GM12892 (cell line): ENCODE measurements around the gene ARHGEF2.

Source experiments
- POLR2AphosphoS5 ChIP-seq: IDR thresholded peaks from 2 replicates; pipeline ENCODE4 v1.6.1; 2011; ENCODE audit warnings: low read depth, low read length, control low read depth
- TAF1 ChIP-seq: IDR thresholded peaks from 2 replicates; pipeline ENCODE4 v1.6.1; 2011; ENCODE audit warnings: low read depth, mild to moderate bottlenecking, control low read depth, low read length, borderline replicate concordance

- TF ChIP-seq TAF1 (no peak), POLR2AphosphoS5 (no peak)
These were observed 23.7 kb downstream of the ARHGEF2 start for GRCh38 chr1:155954645-155955044.
